ENCODE data around the gene CELF4.
"Not testable (repeated sequence)": the region's sequence is repeated elsewhere in the genome, so short reads cannot be mapped to it uniquely, and the experiment has no call there.

Gene CELF4

DNA sequence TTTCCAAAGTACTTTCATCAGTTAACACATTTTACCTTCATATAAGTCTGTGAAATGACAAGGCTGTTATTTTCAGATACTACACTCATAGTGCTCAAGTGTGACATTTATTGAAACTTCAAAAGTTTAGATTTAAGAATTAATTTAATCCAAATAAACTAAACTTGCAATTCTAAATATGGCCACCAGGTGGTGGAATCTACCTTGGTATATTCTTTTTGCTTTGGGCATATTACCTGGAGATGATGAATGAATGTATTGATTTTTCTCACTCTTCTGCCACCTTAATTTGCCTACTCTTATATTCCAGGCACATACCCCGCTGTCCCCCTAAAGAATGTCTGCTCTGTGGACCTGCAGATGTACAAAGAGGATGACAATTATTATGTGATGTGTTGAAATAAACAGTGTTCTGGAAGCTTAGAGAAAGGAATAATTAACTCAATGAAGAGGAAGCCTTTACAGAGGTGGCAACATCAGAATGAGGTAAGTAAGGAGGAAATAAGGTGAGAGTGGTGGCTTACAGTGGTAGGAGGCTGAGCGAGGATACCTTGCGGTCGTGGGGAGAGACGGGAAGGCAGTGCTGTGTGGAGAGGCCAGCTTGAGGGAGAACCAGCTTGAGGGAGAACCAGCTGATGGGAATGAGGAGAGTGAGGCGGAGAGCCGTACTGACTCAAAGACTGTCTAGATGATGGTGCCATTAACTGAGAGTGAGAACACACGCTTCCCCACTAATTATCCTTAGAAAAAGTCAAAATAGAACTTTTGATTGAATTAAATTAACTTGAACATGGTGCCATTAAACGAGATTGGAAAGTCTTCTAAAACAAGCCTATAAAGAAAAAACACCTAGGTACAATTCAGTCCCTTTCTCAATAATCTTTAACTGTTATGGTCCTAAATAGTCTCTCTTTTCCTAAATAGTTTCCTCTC, 179.5 kb downstream of the CELF4 start:
- no peak for DNase-seq

DNA sequence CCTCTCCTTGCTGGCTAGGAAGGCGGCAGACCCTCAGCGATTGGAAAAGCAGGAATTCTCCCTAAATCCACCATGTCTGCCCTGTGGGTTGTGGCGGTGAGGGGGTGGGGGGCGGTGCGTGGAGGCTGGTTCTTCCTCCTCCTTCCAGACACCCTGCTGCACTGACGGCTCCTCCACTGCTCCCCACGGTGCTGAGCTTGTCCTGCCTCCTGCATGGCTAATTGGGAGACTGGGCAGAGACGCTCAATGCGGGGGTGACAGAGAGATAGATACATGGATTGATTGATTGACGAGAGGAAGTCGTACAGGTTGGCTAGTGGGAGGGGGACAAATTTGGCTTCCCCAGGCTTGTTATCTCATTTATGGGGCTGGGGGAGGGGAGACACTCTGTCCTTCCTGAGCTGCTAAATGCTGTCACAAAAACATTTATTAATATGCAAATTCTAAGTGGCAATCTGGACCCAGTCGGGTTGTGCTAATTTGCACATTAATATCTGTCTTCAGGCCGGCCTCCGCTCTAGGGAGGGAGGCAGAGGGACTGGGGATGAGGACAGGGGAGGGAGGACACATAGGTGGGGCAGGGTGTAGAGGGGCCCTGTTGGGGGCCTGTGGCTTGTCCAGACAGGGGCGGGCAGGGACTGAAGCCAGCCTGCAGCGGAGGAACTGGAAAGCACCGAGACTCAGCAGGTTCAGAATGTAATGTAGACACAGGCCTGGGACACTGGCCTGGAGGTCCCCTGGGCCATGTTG, 181.6 kb downstream of the CELF4 start:
- DNase-seq: no peak

DNA sequence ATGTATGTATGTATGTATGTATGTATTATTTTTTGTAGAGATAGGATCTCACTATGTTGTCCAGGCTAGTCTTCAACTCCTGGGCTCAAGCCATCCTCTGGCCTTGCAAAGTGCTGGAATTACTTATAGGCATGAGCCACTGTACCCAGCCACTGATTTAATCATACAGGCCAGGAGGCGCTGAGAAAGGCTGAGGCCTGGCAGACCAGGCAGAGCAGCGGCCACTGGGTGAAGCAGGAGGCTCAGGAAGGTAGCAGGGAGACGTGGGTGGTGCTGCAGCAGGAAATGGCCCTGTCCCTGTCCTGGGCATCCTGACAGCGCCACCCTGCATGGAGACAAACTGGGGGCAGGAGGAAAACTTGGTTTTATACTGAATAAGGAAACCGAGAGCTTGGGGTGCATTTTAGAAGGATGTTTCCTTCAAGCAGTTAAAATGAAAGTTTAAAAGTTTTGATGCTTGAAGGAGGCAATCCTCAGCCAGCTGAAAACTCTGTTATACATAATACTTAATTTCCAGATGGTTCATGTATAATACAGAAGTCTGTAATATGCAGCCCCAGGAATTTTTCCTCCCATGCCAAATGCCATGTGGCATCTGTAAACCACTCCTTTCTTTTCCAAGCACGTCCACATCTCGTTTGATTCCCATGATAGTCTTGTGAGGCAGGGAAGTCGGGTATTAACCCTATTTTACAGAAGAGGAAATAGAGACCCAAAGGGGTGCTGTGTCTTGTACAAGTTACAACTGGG, 182.4 kb downstream of the CELF4 start:
- DNase-seq: no peak

DNA sequence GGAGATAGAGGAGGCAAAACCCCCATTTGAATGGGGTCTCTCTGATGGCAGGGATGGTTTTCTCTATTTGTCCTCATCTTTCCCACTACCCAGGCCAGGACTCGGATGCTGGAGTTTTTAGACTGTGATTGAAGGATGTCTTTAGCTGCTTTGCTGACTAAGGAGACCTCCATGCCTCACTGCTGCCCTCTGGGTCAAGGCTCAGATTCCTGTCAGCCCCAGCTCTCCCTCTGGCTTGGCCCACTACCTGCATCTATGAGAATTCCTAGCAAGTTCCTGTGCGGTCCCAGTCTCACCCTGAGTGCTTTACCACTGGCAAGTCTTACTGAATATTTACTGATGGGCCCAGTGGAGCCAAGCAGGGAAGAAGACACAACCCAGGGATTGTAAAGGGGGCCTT, 184.0 kb downstream of the CELF4 start:
- DNase-seq: no peak

DNA sequence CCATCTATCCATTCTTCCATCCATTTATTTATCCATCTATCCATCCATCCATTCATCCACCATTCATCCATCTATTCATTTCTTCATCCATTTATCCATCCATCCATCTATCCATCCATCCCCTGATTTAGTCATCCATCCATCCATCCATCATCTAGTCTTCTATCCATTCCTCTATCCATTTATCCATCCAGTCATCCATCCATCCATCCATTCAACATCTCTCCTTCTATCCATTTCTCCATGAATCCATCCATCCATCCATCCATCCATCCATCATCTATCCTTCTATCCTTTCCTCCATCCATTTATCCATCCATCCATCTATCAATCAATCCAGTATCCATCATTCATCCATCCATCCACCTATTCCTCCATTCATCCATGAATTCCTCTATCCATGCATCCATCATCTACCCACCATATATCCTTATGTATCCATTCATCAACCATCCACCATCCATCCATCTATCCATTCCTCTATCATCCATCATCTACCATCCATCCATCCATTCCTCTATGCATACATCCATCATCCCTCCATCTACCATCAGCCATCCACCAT, 185.0 kb downstream of the CELF4 start:
- no peak for DNase-seq

DNA sequence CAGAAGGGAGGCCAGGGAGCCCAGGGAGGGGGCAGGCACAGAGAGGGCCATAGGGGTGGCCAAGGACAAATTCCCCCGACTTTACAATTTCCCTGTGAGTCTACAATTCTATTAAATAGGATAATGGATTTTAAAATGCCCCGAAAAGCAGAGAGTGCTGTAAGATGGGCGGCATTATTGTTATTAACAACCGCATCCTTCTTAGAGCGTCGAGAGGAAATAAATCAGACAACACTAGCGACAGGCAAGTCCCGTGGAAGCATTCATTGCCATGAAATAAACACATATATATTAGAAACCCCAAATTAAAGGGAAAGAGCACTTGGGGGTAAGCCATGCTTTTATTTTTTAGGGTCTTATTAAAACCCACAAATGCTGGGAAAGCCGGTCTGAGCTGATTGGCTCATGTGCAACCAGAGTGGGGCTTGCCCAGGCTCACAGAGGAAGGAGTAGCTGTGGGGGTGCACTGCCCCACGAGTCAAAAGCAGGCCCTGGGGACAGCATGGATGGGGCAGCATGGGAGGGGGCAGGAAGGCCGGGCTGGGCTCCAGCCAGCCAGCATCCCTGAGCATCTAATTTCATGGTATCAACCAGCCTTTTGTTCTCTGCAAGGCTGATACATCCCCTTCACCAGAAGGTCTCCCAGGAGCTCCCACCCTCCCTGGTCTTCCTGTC, 187.1 kb downstream of the CELF4 start:
- no peak for DNase-seq

DNA sequence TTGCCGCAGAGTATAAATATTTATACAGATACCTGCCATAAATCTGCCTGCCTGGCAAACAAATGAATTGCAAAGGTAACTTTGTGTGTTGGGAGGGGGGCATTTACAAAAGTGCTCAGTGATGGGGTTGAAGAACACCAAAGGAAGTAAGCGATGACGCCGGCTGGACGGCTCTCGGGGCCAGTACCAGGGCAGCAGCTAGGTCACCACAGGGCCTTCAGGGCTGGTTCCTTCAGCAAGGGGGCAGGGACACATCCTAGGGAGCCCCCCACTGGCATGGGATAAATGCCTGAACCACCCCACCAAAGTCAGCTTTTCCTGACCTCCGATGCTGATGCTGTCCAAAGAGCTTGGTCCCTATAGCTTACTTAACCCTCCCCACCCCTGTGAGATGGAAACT, 190.4 kb downstream of the CELF4 start:
- no peak for DNase-seq

DNA sequence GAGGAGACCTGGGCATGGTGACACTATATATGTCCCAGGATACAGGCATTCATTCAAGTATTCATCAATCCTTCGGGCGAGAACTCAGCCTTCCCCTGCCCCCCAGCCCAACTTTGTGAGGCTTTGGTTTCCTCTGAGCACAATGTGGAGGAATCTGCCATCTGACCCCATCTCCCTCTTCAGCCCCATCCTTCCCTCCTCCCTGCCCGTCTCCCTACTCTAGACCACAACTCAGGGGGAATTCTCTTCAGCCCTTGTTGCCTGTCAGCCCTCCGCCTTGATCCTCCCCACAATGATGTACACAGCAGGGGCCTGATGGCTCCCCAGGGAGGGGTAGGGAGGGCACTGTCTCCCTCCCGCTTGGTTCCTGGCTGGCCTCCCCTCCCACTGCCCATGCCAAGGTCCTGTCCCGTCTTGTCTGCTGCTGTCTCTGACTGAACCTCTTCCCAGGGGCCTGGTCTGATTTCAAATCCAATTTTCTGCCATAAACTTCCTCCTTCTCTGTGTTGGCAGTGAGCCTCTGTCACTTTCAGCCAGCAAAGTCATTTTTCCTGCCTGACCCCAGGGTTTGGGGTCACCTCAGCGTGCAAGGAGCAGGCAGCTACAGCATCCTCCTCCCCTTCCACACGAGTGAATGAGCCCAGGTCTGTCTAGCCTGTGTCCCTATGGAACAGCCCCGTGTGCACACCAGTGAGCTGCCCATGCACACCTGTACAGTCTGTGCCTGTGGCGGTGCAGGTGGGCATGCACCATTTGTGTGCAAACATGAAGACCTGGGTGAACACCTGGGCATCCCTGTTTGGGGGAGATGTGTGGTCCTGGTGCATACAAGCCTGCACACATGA, 197.3 kb downstream of the CELF4 start:
- no peak for DNase-seq

DNA sequence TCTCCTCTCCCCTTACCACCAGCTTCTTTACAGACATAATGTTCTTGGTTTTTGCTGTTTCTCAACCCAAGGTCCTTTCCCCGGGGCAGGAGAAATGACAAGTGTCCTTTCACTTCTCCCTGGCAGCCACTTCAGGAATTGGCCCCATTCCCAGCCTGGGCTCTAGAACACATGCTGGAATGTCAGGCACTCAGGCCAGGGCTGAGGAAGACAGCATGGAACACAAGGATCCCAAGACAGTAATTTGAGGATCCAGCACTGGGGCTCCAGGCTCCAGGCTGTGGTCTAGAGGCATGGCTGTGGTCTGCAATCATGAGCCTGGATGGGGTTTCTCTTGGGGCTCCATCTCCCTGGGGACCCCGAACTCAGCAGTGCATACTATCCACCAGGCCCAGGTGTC, 201.4 kb downstream of the CELF4 start:
- DNase-seq: no peak

DNA sequence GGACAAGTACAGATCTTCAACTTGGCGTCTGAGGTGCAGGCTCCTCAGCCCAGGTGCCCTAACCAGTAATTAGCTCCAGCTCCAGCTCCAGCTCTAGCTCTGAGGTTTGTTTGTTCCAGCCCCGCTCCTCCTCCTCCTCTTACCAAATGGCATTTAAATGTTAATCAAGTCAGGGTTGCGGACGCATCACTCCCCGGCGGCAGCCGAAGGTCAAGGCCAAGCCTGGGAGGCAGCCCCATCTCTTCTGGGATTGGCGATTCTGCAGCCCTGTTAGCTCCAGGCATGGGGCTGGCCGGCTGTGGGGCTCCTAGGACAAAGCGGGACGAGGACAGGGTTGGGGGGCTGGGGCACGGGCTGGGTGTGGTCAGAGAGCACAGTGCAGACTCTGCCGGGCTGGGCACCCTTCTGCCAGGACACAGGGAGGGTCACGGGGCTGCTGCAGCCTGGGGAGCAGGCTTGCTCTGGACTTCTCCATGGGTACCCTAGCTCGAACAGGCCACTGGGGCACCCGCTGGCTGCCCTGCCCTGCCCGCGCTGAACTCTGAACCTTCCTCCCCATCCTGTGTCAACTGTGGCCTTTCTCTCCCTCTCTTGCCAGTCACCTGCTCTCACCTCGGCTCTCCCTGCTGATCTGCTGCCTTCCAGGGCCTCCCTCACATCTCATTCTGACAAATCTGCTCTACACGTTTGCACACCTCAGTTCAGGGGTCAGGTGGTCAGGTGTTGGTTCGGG, 203.3 kb downstream of the CELF4 start:
- no peak for DNase-seq

DNA sequence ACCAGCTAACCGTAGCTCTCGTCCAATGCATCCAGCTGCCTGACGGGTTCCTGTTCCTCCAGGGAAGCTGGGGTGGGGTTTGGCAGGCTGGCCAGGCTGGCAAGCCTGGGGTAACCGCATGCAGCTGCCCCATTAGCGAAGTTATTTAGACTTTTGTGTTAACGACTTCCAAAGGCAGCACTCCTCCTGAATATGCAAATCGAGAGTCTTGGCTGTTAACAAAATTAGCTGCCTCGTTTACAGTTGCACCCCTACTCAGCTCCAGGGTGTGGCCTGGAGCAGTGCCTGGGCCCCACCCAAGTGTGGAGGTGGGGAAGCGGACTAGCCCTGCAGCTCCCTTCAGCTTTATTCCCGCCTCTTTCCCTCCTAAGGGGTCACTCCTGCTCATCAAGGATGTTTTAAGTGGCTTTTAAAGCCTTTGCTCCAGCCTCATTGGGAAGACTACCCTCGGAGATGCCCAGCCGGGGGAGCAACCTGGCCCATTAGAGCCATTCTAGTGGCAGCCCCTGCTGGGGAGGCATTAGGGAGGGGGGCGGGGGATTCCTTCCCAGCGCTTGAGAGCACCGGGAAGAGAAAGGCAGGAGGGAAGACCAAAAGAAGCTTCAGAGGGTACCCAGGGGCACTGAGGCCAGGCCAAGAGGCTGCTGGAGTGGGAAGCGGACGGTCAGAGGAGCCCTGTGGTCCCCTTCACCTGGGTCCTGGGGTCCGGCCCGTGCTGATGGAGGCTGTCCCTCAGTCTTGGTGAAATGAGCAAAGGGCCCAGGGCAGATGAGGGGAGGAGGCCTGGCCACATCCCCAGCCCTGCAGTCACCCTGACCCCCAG, 204.1 kb downstream of the CELF4 start:
- peak; percentile 25 for DNase-seq

DNA sequence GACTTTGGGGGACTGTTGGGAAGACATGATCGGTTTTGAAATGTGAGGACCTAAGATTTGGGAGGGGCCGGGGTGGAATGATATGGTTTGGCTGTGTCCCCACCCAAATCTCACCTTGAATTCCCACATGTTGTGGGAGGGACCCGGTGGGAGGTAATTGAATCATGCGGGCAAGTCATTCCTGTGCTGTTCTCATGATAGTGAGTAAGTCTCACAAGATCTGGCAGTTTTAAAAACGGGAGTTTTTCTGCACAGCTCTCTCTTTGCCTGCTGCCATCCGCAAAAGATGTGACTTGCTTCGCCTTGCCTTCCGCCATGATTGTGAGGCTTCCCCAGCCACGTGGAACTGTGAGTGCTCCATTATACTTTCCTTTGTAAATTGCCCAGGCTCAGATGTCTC, 207.5 kb downstream of the CELF4 start:
- DNase-seq: not testable (repeated sequence)

DNA sequence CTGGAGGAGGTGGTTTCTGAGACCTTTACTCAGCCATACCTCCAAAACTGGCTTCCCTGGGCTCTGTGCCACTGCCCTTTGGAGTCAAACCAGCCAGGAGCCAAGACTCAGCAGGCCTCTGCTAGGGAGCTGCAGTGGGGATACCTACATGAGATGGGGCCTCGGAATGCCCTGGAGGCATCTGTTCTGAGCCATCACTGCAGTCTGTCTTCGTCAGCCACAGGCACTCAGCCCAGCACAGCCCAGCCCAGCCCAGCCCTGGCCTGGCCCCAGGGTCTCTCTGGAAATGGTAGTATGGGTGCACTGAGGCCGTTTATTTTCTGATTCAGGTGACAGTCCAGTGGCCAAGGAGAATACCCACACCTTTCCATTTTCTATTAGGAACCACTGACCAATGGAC, 209.8 kb downstream of the CELF4 start:
- no peak for DNase-seq

DNA sequence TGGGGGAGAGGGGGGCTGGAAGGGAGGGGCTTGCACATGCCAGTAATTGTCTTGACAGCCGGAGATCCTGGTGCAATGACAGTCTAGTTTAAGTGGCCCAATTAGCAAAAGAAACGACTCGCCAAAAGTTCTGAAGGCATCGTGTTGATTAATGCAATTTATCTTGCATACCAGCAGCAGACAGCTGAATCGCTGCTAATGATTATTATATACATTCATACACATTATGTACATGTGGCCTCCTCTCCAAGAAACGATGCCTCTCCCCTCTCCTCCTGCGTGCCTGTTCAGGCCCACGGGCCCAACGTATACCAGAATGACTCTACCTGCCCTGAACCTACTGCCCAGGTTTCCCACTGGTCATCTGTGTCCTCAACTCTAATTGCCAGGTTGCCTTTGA, 214.5 kb downstream of the CELF4 start:
- DNase-seq: no peak

DNA sequence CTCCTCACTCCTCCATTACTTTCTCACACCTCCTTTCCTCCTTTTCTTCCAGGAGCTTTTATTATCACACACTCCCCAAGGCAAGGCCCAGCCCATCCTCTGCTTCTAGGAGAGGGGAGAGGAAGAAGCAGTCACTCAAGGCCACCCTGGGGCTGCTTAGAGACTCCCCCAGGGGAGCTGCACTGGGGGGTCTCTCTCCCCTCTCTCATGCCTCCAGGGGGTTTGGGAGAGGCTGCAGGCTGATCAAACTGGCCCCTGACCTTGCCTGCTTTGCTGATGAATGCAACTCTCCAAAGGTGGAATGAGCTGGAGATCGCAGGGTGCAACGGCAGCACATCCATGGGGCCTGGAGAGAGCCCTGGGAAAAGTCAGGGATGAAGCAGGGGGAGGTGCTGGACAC, 216.9 kb downstream of the CELF4 start:
- DNase-seq: no peak

DNA sequence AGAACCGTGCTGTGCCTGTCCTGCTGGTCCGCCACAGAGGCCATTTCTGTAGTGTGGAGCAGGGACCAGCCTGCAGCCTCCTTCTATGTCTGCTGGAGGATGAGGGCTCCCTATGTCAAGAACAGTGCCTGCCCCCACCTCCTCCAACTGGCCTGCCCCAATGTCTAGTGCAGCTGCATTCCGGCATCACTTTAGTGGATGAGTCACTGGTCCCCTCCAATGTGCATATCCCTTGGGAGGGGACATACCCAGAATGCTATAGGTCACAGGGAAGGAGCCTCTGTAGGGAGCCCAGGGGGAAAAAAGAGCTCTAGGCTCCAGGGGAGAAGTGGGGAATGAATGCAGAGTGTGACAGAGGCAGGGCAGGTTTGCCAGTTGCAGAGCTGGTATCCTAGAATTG, 219.6 kb downstream of the CELF4 start:
- DNase-seq: no peak

DNA sequence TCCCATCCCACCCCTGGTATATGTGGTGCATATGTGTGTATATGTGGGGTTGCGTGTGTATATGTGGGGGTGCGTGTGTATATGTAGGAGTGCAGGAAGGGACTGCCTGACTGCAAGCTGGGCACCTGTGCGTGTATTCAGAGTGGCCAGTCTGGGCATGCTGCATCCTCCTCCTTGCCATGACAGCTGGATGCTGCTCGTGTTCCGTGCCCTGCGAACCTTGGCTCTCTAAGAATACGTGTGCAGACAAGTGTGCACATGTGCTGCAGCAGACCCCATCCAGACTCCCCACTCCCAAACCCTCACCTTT, 222.1 kb downstream of the CELF4 start:
- DNase-seq: no peak

DNA sequence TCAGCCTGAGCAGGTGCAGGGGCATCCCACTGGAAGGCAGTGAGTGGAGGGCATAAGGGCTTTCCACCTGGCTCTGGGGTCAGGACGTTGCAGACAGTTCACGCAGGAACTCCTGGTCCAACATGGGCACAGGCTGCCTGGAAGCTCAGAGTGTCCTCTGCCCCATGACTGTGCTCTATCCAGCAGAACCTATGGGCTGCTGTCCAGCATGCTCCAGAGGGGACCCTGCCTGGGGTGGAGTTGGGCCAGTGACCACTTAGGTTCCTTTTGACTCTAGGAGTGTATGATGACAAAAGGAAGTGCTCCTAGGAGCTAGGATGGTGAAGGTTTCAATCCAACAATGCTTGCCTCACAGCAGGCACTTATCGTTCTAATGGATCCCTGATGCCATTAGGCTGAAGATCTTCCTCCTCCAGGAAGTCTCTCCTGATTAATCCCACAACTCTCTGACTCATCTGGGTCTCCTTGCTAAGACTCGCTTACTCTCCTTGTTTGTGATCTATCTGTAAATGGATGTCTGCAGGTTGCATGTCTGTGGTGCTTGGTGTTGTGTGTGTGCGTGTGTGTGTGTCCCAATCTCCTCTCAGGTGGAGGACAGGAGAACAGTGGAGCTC, 224.0 kb downstream of the CELF4 start:
- DNase-seq: no peak

DNA sequence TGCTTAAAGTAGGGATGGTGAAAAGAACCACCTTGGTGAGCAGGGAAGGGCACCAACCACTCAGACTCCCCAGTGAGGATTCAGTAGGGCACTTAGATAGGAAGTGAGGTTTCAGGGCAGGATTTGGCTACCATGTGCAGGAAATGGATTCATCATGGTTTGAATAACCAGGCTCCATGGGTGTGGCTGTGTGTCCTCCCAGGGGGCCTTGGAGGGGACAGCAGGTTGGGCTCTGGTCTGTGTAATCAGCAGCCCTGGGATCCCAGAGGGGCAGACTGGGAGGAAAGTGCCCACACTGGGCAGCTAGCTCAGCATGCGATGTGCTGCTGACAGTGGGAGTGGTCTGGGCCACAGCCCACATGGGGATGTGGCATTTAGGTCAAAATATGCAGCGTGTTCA, 224.6 kb downstream of the CELF4 start:
- no peak for DNase-seq
